ENCODE results near the gene MAPK8.

DNA sequence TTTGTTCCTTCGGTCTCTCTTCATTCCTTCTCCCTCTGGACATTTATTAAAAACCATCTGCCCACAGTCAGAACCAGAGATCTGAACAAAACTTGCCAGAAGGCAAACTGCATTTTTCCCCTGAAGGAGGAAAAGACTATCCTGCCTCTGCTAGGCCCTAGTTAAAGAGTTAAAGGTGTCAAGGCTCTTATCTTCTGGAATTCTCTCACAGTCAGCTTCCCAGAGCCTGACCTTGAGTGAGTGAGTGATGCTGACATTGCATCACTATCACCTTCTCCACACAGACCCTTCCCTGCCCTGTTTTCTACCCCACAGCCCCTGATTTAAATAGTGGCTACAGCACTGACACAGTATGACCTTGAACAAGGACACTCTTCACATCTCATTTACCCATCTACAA, 48.4 kb upstream of the MAPK8 start:
- TF ChIP-seq, protein P1, sequence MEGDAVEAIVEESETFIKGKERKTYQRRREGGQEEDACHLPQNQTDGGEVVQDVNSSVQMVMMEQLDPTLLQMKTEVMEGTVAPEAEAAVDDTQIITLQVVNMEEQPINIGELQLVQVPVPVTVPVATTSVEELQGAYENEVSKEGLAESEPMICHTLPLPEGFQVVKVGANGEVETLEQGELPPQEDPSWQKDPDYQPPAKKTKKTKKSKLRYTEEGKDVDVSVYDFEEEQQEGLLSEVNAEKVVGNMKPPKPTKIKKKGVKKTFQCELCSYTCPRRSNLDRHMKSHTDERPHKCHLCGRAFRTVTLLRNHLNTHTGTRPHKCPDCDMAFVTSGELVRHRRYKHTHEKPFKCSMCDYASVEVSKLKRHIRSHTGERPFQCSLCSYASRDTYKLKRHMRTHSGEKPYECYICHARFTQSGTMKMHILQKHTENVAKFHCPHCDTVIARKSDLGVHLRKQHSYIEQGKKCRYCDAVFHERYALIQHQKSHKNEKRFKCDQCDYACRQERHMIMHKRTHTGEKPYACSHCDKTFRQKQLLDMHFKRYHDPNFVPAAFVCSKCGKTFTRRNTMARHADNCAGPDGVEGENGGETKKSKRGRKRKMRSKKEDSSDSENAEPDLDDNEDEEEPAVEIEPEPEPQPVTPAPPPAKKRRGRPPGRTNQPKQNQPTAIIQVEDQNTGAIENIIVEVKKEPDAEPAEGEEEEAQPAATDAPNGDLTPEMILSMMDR (IDR thresholded peaks at IDR 0.05; ENCODE audit: borderline replicate concordance, extremely low read depth, low read length, poor library complexity, severe bottlenecking), result no peak
- TF ChIP-seq EZH2 (IDR thresholded peaks at IDR 0.05; ENCODE audit: borderline replicate concordance, low read depth, low read length, severe bottlenecking), result no peak

All from DND-41 (cell line).